GM03348 (cell line): ENCODE results near the gene GYPB.
"Not testable (repeated sequence)": the region's sequence is repeated elsewhere in the genome, so short reads cannot be mapped to it uniquely, and the experiment has no call there.

Source experiments
- DNase-seq: peaks from one replicate; pipeline ENCODE4 v3.0.0; 2012; ENCODE audit warnings: low spot score

Gene GYPB

DNA sequence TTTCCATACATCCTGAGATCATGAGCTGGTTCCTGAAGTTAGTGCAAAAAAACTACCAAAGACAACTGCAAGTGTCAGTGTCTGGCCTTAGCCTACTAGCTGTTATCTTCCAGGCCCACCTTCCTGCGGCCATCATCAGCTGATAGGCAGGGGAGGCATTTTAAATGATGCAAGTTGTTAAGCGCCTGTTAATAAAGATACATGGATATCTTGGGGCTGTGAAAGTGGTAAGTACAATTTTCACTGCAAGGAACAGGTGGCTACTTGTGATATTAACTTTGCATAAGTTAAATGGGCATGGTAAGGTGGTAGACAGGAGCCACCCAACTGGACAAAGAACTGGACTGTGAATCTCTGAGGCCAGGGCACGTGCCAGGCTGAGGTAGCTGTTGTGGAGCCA lies at the start of gene GYPB:
TSS of gene GYPB (minus strand) at position 104 of the 400 bp plus-strand sequence. CDS start at position 11, 93 bp downstream.
- not testable (repeated sequence) for DNase-seq

GRCh38 chr4:144061556-144061955 lies 42.4 kb upstream of the GYPB start:
- not testable (repeated sequence) for DNase-seq

DNA sequence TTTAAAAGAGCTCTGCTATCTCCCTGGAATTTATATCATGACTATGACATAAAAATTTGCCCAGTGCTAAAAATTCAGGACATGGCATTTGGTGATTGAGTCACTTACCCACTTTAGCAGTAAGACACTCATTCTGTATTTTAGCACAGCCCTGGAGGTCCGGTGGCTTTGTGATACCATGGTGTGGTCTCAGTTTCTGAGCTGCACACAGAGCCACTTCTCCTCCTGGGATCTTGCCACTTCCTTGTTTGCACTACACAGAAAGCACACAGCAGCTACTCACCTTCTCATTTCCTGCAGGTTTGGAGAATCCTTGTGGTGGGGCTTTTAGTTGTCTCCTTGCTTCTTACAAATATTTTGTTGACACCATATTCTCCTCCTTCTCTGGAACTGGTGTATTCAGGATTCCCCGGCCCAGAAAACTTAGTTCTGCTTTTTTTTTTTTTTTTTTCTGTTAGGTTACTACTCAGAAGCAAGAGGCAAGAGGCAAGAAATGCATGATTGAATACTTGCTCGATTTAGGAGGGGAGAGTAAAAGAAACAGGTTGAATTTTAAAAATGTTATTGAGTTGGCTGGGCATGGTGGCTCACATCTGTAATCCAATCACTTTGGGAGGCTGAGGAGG lies 41.2 kb upstream of the GYPB start:
- not testable (repeated sequence) for DNase-seq

DNA sequence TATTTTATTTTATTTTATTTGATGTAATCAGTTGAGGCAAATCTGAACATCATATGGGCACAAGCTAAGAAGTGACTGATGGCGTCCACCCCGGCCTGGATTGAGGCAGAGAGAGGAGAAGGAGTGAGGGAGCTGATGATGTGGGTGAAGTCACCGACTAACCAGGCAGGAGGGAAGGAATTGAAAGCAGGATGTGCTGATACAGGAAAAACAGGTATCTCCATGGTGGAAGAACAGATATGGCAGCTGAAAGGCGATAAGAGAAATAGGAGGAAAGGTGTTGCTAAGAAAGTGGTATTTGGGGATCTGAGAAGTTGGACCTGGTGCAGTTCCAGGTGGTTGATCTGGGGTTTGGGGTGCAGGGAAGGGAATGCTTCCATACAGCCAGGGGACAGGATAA lies 37.6 kb upstream of the GYPB start:
- DNase-seq: no peak

- not testable (repeated sequence) for DNase-seq
These were observed 36.2 kb upstream of the GYPB start for GRCh38 chr4:144055336-144055735.

- not testable (repeated sequence) for DNase-seq
These were observed 32.3 kb upstream of the GYPB start for GRCh38 chr4:144051494-144051893.

GRCh38 chr4:144050631-144051030 lies 31.5 kb upstream of the GYPB start:
- not testable (repeated sequence) for DNase-seq

- DNase-seq: not testable (repeated sequence)
These were observed 30.6 kb upstream of the GYPB start for GRCh38 chr4:144049495-144050424.

DNA sequence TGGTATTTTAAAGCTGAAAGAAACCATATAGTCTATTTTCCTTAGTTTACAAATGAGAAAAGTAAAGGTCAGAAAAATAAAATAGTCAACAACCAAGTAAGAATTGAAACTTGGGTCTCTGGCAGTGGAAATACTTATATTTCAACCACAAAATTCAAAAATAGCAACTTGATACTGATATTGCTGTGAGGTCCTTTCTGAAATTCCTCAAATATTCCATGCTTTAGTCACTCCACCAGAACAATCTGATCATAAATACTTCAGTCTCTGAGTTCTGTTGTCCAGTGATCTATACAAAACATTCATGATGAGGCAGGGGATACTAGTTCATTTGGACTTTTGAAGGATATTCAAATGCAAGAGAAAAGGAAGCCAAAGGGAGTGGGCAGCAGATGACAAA lies 25.8 kb upstream of the GYPB start:
- DNase-seq: not testable (repeated sequence)

DNA sequence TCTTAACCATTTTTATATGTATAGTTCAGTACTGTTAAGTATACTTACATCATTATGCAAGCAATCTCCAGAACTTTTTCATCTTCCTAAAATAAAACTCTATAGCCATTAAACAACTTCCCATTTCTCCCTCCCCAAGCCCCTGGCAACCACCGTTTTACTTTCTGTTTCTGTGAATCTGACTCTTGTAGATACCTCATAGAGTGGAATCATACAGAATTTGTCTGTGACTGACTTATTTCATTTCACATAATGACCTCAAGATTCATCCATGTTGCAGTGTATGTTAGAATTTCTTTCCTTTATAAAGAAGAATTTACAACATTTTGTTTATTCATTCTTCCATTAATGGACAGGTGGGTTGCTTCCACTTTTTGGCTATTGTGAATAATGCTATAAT lies 13.4 kb upstream of the GYPB start:
- not testable (repeated sequence) for DNase-seq

GRCh38 chr4:144031875-144032274 lies 12.7 kb upstream of the GYPB start:
- not testable (repeated sequence) for DNase-seq

- DNase-seq: not testable (repeated sequence)
These were observed 12.2 kb upstream of the GYPB start for GRCh38 chr4:144031369-144031768.

GRCh38 chr4:144030708-144031107 lies 11.5 kb upstream of the GYPB start:
- not testable (repeated sequence) for DNase-seq

GRCh38 chr4:144026682-144027081 lies 7.5 kb upstream of the GYPB start:
- DNase-seq: not testable (repeated sequence)

GRCh38 chr4:144024399-144025053 lies 5.3 kb upstream of the GYPB start:
- not testable (repeated sequence) for DNase-seq

DNA sequence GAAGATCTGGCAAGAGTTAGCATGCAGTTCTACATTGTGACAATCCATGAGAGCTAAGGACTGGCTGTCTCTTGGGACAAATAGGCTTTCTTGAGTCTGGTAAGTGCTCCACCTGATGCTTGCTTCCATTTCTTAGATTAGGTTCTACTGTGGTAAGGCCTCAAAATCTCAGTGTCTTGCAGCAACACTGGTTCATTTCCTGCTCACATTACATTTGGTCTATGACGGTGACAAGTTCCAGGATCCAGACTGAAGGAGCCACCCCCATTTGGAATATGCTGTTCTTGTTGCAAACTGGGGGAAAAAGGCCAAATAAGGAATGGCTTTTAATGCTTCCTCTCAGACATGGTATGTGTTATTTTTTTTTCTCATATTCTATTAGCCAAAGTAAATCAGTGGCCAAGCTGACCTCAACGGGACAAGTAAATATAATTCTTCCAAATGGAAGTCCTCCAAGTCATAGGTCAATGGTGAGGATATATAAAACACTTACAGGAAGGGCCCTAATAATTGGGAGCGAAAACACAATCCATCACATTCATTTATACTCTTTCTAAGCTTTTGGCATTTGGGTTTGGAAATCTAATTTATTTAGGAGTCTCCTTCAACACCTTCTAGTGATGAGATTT lies 3.7 kb upstream of the GYPB start:
- not testable (repeated sequence) for DNase-seq

DNA sequence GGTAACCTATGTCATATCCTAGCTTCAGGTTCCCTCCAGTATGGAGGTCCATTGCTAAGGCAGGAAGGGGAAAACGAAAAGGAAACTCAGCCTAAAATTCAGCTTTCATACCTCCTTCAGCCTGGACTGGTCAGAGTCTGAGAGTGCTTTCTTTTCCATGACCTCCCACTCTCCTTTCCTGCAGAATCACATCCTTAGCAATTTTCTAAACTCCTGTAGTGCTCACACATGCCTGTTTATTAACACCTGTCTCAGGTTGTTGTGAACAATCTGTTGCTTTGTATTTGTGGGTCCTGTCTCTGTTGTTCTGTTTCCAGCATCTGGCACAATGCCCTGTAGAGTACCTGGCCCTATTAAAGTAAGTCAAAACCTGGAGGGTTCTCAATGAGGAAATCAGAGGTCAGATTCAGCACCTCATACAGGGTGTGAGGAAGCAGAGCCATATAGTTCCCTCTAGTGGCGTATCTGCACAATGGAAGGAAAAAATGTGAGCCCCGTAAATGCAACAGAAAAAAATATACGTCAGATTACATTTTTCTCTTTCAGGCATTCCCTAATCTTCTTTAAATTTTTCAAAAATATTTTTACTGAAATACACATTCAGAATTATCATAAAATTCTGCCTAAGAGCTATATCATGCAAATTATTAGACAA lies 2.3 kb upstream of the GYPB start:
- DNase-seq: peak; percentile 9

GRCh38 chr4:144018223-144019000 lies 768 bp downstream of the GYPB start:
- not testable (repeated sequence) for DNase-seq

DNA sequence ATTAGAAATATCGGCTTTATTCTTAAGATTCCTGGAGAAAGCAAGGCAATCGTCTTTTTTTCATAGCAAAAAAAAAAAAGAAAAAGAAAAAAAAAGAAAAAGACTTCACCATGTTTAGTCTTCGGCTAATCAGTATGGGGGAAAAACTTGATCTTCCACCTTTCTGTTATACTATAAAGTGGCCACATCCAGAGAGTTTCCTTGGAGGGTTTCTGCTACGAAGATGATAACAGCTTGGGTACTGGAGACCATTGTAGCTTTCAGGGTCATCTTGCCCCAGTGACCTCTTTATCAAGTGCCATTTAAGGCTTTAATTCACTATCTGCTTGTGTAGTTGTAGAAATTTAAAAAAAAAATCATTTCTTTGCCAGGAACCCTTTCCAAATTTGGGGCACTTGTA lies 1.9 kb downstream of the GYPB start:
- DNase-seq: not testable (repeated sequence)

DNA sequence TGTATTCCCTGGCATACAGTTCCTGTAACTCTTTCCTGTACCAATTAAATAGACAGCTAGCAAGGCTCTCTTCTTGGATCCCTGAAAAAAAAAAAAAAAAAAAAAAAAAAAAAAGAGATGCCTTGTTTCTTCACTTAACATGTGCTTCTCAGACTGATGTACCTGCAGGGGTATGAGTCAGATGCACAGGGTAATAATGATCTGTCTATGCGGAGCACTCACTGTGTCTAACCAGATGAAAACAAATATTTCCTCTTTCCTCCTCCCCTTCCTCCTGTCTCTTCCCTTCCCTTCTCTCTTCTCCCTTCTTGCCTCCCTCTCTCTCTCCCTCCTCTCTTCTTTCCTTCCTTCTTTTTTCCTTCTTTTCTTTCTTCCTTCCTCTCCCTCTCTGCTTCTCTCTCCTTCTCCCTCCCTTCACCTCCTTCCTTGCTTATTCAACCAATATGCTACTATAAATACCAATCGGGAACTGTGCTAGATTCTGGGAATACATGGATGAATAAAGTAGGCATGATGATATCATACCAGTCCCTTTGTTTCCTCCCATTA lies 3.0 kb downstream of the GYPB start:
- not testable (repeated sequence) for DNase-seq
